Measurements from ENCODE around the gene SAMD1.
"Not testable (repeated sequence)": the region's sequence is repeated elsewhere in the genome, so short reads cannot be mapped to it uniquely, and the experiment has no call there.

DNA sequence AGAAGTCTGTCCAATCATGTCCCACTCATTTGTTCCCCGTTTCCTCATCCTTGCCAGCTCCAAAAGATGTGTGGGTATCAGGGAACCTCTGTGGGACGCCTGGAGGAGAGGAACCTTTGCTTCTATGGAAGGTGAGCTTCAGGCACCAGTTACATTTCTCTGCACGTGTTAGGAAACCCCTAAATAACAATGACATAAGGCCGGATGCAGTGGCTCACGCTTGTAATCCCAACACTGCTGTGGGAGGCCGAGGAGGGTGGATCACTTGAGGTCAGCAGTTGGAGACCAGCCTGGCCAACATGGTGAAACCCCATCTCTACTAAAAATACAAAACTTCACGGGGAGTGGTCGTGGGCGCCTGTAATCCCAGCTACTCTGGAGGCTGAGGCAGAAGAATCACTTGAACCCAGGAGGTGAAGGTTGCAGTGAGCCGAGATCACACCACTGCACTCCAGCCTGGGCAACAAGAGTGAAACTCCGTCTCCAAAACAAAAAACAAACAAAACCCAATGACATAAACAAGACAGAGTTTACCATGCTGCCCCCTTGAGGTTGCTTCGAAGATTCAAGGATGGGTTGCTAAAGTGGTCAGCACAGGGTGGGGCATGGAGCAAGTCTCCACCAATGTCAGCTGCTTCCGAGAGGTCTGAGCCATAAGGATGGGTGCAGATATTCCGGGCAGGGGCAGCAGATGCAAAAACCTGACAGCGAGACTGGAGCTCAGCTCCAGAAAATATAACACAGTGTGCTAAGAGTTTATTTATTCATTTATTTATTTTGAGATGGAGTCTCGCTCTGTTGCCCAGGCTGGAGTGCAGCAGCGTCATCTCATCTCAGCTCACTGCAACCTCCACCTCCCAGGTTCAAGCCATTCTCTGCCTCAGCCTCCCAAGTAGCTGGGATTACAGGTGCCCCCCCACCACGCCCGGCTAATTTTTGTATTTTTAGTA, 47.6 kb downstream of the SAMD1 start:
- peak; percentile 55 to 76 (median 59) for TF ChIP-seq CTCF (IDR thresholded peaks at IDR 0.05; ENCODE audit: control extremely low read depth in 1 of 3, insufficient read depth in 1 of 3, low read depth in 1 of 3, low read length in 3 of 3)
- not testable (repeated sequence) for TF ChIP-seq E2F6 (IDR thresholded peaks at IDR 0.05)
